Fibroblast of skin of left quadriceps (primary cell): ENCODE measurements around the gene PARK7.
"Not testable (repeated sequence)": the region's sequence is repeated elsewhere in the genome, so short reads cannot be mapped to it uniquely, and the experiment has no call there.

Experiments
- DNase-seq, 2 experiments: peaks; one replicate each; pipeline ENCODE4 v3.0.0-alpha.2; 2013; ENCODE audit warnings: low read depth in 2 of 2

Gene PARK7

DNA sequence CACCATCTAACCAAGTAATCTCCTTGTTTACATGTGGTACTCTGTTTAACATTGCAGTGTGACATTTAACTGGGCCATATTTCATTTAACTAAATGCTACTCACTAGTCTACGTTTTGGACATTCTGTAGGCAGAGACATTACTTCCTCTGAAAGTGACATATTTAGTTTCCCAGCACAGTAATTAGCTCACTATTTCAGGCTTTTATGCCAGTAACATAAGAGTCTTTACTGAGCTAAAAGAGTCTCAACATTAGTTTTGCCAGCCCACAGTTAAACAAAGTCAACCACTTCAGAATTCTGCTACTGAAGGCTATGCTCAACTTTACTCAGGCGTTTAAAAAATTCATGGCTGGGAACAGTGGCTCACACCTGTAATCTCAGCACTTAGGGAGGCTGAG lies 18.3 kb upstream of the PARK7 start:
- DNase-seq = no peak

DNA sequence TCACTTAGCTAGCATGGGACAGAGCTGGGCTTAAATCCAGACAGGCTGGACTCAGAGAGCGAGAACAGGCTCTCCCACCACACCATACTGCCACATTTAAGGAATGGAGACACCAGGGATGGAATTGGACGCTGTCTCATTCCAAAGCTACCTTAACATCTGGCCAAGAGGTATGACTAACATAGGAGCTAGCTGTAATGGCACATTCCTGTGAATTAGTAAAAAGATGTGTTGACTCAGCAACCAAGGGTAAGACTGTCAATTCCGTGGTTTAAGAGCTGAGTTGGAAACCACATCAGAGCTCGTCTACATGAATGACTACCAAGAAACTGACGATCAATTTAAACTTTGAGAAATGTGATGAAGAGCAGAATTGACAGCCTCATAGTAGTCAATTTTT lies 12.6 kb upstream of the PARK7 start:
- DNase-seq = peak; percentile 79 to 80

- DNase-seq = not testable (repeated sequence)
Observed at GRCh38 chr1:7952791-7953190, 8.7 kb upstream of the PARK7 start.

DNA sequence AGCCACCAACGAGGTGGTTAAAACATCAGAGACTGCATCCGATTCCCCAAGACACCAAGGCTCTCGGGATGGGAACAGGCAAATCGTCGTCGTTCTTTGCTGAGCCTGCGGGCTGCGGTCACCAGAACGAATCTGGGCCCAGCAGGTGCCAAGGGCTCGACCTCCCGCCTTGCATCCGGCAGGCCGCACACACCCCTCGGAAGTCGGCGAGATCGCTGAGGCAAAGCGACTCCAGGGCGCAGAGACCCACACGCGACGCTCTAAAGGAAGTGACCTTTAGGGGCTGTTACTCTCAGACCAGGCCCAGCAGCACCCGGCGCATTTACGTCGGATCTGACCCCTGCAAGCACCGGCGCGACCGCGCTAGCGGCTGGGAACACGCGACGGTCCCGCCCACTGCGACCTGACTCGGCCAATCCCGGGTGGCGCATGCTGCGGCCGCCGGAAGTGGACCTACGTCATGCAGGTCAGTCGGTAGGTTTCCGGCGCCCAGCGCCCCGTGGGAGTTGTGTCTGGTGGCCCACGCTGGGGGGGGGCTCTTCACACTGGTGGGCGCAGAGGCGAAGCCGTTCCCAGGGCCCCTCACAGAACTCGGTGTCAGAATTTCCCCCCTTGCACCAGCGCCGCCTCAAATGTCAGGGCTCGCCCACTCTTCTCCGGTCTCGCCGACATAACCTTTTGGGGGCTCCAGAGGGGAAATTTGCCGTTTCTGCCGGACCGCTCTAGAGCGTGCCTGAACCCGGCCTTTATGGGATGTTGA lies 7.5 kb upstream of the PARK7 start:
- peak; percentile 46 for DNase-seq

- no peak for DNase-seq
Observed at GRCh38 chr1:7954683-7955082, 6.8 kb upstream of the PARK7 start.

DNA sequence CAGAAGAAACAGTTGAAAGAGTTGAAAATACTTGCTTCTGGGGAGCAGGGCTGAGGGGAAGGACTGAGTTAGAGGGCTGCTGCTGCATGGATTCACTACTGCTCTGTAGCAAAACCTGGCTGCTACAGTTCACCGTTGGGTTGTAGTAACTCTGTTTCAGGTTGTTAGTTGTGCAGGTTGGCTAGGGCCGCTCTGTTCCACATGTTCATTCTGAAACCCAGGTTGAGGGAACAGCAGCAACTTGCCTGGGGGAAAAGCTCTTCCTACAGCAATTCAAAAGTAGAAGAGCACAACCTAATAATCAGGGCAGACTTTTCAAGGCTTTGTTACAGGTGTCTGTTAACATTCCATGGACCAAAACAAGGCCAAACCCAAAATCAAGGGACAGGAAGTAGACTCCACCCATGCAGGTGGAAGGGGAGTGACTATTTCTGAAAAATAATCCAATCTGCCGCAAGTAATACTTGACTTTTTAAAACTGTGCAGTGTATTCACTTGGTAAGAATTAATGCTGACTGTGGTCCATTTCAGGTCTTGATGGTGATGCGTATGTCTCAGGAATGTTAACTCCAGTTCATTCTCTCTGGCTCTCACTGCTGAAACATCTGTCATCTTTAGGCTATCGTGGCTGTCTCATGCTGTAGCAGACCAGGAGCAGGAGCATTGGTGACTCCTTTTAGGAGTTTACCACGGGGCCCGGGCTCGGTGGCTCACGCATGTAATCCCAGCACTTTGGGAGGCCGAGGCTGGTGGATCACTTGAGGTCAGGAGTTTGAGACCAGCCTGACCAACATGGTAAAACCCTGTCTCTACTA lies 5.1 kb upstream of the PARK7 start:
- DNase-seq = peak in 1 of 2 experiments; percentile 32

GRCh38 chr1:7960165-7960564 lies 1.3 kb upstream of the PARK7 start:
- DNase-seq = no peak

- no peak for DNase-seq
Observed at GRCh38 chr1:7960867-7961215, 670 bp upstream of the PARK7 start.

- no peak for DNase-seq
Observed at GRCh38 chr1:7962014-7962335, 464 bp downstream of the PARK7 start.

- no peak for DNase-seq
Observed at GRCh38 chr1:7962636-7963377, 1.3 kb downstream of the PARK7 start.

DNA sequence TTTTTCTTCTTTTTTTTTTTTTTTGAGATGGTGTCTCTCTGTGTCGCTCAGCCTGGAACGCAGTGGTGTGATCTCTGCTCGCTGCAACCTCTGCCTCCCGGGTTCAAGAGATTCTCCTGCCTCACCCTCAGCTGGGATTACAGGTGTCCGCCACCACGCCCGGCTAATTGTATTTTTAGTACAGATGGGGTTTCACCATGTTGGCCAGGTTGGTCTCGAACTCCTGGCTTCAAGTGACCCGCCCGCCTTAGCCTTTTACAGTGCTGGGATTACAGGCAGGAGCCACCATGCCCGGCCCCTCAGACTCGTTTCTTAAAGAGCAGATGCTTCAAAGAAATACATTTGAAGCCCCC lies 1.8 kb downstream of the PARK7 start:
- DNase-seq = not testable (repeated sequence)

GRCh38 chr1:7963841-7964240 lies 2.3 kb downstream of the PARK7 start:
- DNase-seq = not testable (repeated sequence)

GRCh38 chr1:7964476-7964875 lies 3.0 kb downstream of the PARK7 start:
- DNase-seq = no peak

GRCh38 chr1:7967196-7967595 lies 5.7 kb downstream of the PARK7 start:
- DNase-seq = no peak

DNA sequence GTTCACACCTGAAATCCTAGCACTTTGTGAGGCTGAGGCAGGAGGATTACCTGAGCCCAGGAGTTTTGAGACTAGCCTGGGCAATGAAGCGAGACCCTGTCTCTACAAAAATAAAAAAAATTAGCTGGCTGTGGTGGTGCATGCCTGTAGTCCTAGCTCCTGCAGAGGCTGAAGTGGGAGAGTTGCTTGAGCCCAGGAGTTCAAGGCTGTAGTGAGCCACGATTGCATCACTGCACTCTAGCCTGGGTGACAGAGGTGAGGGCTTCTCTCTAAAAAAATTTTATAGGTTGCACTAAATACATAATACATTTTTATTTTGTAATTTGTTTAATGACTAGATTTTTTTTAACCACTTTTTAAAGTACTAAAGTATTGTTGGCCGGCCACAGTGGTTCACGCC lies 6.1 kb downstream of the PARK7 start:
- no peak for DNase-seq

DNA sequence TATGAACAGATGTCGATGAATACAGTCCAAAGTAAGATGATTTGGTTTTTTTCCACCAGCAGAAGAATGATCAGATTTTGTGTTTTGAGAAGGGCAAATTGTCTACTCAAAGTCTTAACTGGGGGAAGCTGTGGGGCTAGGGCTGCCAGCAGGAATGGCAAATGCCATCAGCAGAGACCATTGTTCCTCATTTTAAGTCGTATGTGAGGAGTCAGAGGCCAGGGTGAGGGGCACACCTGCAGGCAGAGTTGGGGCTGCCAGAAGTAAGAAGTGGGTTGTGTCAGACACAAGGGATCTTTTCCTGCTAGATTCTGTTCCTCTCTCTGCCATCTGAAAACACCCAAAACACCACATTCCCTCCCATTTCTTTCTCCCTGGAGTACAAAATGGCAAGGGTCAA lies 8.7 kb downstream of the PARK7 start:
- no peak for DNase-seq

DNA sequence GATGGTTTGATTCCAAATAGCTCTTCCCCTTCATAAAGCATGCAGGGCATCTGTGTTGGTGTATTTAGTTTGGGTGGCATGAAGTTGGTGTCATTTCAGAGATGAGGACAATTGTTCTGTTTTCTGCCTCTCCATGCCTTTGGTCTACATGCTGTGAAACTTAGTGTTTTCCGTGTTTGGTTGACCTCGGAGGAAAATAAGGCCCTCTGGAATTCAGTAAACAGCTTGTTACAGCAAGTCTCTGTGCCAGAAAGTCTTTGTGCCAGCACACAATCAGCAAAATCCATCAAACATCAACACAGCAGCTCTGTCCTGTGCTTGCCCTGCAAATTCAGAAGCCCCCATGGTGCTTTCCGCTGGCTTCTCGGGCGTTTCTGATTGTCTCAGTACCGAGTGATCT lies 9.5 kb downstream of the PARK7 start:
- DNase-seq = no peak

DNA sequence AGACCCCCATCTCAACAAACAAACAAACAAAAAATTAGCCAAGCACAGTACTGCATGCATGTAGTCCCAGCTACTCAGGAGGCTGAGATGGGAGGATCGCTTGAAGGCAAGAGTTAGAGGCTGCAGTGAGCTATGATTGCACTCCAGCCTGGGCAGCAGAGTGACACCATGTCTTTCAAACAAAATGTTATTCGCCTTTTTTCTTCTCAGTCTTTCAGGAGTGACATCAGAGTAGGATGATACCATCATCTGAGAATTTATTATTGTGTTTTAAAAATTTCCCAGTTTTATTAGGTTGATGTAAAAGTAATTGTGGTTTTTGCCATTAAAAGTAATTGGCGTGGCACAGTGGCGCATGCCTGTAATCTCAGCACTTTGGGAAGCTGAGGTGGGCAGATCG lies 10.8 kb downstream of the PARK7 start:
- no peak for DNase-seq

DNA sequence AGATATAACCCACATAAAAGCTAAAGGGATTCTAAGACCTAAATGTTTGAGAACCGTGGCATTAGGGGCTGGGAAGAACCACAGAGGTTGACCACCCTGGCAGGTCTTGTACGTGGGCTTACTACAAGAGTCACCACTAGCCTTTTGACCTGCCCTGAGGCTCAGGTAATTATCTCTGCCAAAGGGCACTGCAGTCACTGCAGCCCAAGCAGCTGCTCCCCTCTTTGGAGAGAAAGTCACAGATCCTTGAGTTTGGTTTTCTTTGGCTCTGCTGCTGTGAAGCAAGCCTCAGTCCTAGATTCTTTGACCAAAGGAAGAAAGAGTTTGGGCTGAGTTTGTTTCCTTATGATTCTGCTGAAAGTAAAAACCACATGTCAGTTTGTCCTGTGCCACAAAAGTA lies 11.6 kb downstream of the PARK7 start:
- DNase-seq = no peak

- peak in 1 of 2 experiments; percentile 23 for DNase-seq
Observed at GRCh38 chr1:7975212-7975865, 13.8 kb downstream of the PARK7 start.

DNA sequence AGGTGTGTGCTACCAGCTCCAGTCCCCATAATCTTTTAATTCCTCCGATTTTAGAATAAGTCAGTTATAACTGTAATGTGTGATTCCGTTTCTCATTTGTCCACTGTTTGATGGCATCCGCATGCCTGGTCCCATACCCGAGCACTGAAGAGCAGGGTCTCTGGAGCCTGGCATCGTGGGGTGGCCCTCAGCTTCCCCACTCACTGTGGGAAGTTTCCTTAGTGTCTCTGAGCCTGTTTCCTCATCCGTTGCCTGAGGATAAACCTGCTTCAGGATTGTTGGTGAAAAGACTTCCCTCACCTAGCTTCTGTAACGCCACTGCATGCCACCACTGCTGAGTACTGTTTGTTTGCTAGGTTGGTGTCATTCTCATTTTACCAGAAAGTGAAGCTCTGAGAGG lies 19.5 kb downstream of the PARK7 start:
- DNase-seq = no peak

DNA sequence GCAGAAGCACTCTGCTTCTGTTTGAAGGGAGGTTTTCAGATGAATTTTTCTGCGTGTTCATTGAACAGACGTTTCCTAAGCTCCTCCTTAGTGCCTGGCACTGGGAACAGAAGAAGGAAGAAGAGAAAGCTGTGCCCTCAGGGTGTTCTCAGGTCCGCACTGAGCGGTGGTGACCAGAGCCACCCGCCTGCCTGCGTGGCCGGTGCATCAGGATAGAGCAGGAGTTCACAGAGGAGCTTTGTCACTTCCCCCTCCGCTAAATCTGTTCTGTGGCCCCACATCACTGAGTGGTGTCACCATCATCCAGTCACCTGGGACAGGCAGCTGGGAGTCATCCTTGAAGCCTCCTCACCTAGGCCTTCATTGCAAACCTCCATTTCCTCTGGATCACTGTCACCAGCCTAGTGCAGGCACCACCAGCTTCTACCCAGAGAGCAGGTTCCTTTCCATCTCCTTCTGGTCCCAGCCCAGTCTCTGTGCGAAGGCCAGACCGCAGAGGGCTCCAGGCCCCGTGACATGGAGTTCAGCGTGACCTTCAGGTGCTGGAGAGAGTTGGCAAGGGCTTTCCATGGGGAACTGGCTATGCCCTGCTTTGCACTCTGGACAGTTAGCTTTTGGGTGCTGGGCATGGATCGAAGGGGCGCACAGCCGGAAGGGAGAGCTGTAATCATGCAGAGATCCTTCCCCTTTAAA lies 21.7 kb downstream of the PARK7 start:
- DNase-seq = no peak
